ENCODE measurements around the gene SPATS2.

- TF ChIP-seq TAF1 (IDR thresholded peaks at IDR 0.05; ENCODE audit: borderline replicate concordance, insufficient read depth, low read length) (no peak), SIN3A (IDR thresholded peaks at IDR 0.05; ENCODE audit: borderline replicate concordance, insufficient read depth, low read length) (no peak), POLR2AphosphoS5 (IDR thresholded peaks at IDR 0.05; ENCODE audit: low read depth, low read length) (no peak)
Measured at GRCh38 chr12:49558526-49558925, 191.3 kb downstream of the SPATS2 start.

All from PFSK-1 (cell line).